ENCODE results near the gene MSX2.
A peak's percentile ranks its signal among the peaks of the same experiment; 100 is the strongest.

MSX2 gene

GRCh38 chr5:174724484-174725260 is at the start of gene MSX2:
TSS of gene MSX2 (plus strand) at chr5:174724582. CDS start at chr5:174724660, 78 bp downstream.
- H3K4me1 ChIP-seq (ENCODE audit: control insufficient read depth in 1 of 2, insufficient read depth in 2 of 2, low read length in 2 of 2): peaks cover 0 to 35% of the 10 kb centered on the region in 2 donors
- no peak within 1 kb of the TSS for H3K27ac ChIP-seq (ENCODE audit: low read length)
- peaks cover 67% of the 10 kb centered on the region for H3K27me3 ChIP-seq (ENCODE audit: low read depth, low read length)
- peak within 1 kb of the TSS; percentile 59 to 69 for H3K4me3 ChIP-seq (ENCODE audit: low read depth in 1 of 2, low read length in 2 of 2)
- peaks cover 0 to 4% of the 10 kb centered on the region in 2 donors for H3K36me3 ChIP-seq (ENCODE audit: control insufficient read depth in 1 of 2, insufficient read depth in 2 of 2, low read length in 2 of 2)
- H3K9me3 ChIP-seq (ENCODE audit: control insufficient read depth in 1 of 2, low read length in 2 of 2): no peaks in the 10 kb centered on the region

GRCh38 chr5:174675110-174675509 is 49.3 kb upstream of the MSX2 start:
- H3K36me3 ChIP-seq (ENCODE audit: control insufficient read depth in 1 of 2, insufficient read depth in 2 of 2, low read length in 2 of 2): no peaks in the 10 kb centered on the region
- no peak overlapping the region for H3K4me3 ChIP-seq (ENCODE audit: low read depth in 1 of 2, low read length in 2 of 2)
- H3K27me3 ChIP-seq (ENCODE audit: low read depth, low read length): no peaks in the 10 kb centered on the region
- H3K27ac ChIP-seq (ENCODE audit: low read length): no peak overlapping the region
- no peaks in the 10 kb centered on the region for H3K4me1 ChIP-seq (ENCODE audit: control insufficient read depth in 1 of 2, insufficient read depth in 2 of 2, low read length in 2 of 2)
- H3K9me3 ChIP-seq (ENCODE audit: control insufficient read depth in 1 of 2, low read length in 2 of 2): no peaks in the 10 kb centered on the region

- Histone ChIP-seq H3K9me3 (ENCODE audit: control insufficient read depth in 1 of 2, low read length in 2 of 2) (no peaks in the 10 kb centered on the region), H3K4me3 (ENCODE audit: low read depth in 1 of 2, low read length in 2 of 2) (no peak overlapping the region), H3K4me1 (ENCODE audit: control insufficient read depth in 1 of 2, insufficient read depth in 2 of 2, low read length in 2 of 2) (no peaks in the 10 kb centered on the region), H3K27me3 (ENCODE audit: low read depth, low read length) (no peaks in the 10 kb centered on the region), H3K27ac (ENCODE audit: low read length) (no peak overlapping the region), H3K36me3 (ENCODE audit: control insufficient read depth in 1 of 2, insufficient read depth in 2 of 2, low read length in 2 of 2) (no peaks in the 10 kb centered on the region)
Observed at GRCh38 chr5:174675916-174676315, 48.5 kb upstream of the MSX2 start.

- Histone ChIP-seq H3K9me3 (ENCODE audit: control insufficient read depth in 1 of 2, low read length in 2 of 2) (no peaks in the 10 kb centered on the region), H3K36me3 (ENCODE audit: control insufficient read depth in 1 of 2, insufficient read depth in 2 of 2, low read length in 2 of 2) (no peaks in the 10 kb centered on the region), H3K4me1 (ENCODE audit: control insufficient read depth in 1 of 2, insufficient read depth in 2 of 2, low read length in 2 of 2) (no peaks in the 10 kb centered on the region), H3K27ac (ENCODE audit: low read length) (no peak overlapping the region), H3K27me3 (ENCODE audit: low read depth, low read length) (no peaks in the 10 kb centered on the region), H3K4me3 (ENCODE audit: low read depth in 1 of 2, low read length in 2 of 2) (no peak overlapping the region)
Observed at GRCh38 chr5:174678107-174678506, 46.3 kb upstream of the MSX2 start.

- Histone ChIP-seq H3K27ac (ENCODE audit: low read length) (no peak overlapping the region), H3K36me3 (ENCODE audit: control insufficient read depth in 1 of 2, insufficient read depth in 2 of 2, low read length in 2 of 2) (no peaks in the 10 kb centered on the region), H3K4me1 (ENCODE audit: control insufficient read depth in 1 of 2, insufficient read depth in 2 of 2, low read length in 2 of 2) (no peaks in the 10 kb centered on the region), H3K9me3 (ENCODE audit: control insufficient read depth in 1 of 2, low read length in 2 of 2) (no peaks in the 10 kb centered on the region), H3K4me3 (ENCODE audit: low read depth in 1 of 2, low read length in 2 of 2) (no peak overlapping the region), H3K27me3 (ENCODE audit: low read depth, low read length) (no peaks in the 10 kb centered on the region)
Observed at GRCh38 chr5:174680901-174681565, 43.3 kb upstream of the MSX2 start.

GRCh38 chr5:174687503-174687902 is 36.9 kb upstream of the MSX2 start:
- Histone ChIP-seq H3K27me3 (ENCODE audit: low read depth, low read length) (peaks cover 27% of the 10 kb centered on the region), H3K4me1 (ENCODE audit: control insufficient read depth in 1 of 2, insufficient read depth in 2 of 2, low read length in 2 of 2) (no peaks in the 10 kb centered on the region), H3K4me3 (ENCODE audit: low read depth in 1 of 2, low read length in 2 of 2) (no peak overlapping the region), H3K27ac (ENCODE audit: low read length) (no peak overlapping the region), H3K9me3 (ENCODE audit: control insufficient read depth in 1 of 2, low read length in 2 of 2) (no peaks in the 10 kb centered on the region), H3K36me3 (ENCODE audit: control insufficient read depth in 1 of 2, insufficient read depth in 2 of 2, low read length in 2 of 2) (no peaks in the 10 kb centered on the region)

GRCh38 chr5:174688441-174689354 is 35.7 kb upstream of the MSX2 start:
- H3K4me1 ChIP-seq (ENCODE audit: control insufficient read depth in 1 of 2, insufficient read depth in 2 of 2, low read length in 2 of 2): peaks cover 0 to 5% of the 10 kb centered on the region in 2 donors
- no peak overlapping the region for H3K4me3 ChIP-seq (ENCODE audit: low read depth in 1 of 2, low read length in 2 of 2)
- H3K27ac ChIP-seq (ENCODE audit: low read length): no peak overlapping the region
- peaks cover 28% of the 10 kb centered on the region for H3K27me3 ChIP-seq (ENCODE audit: low read depth, low read length)
- H3K36me3 ChIP-seq (ENCODE audit: control insufficient read depth in 1 of 2, insufficient read depth in 2 of 2, low read length in 2 of 2): no peaks in the 10 kb centered on the region
- no peaks in the 10 kb centered on the region for H3K9me3 ChIP-seq (ENCODE audit: control insufficient read depth in 1 of 2, low read length in 2 of 2)

- H3K4me3 ChIP-seq (ENCODE audit: low read depth in 1 of 2, low read length in 2 of 2): no peak overlapping the region
- H3K36me3 ChIP-seq (ENCODE audit: control insufficient read depth in 1 of 2, insufficient read depth in 2 of 2, low read length in 2 of 2): no peaks in the 10 kb centered on the region
- H3K27me3 ChIP-seq (ENCODE audit: low read depth, low read length): peaks cover 37% of the 10 kb centered on the region
- peaks cover 0 to 5% of the 10 kb centered on the region in 2 donors for H3K4me1 ChIP-seq (ENCODE audit: control insufficient read depth in 1 of 2, insufficient read depth in 2 of 2, low read length in 2 of 2)
- no peak overlapping the region for H3K27ac ChIP-seq (ENCODE audit: low read length)
- no peaks in the 10 kb centered on the region for H3K9me3 ChIP-seq (ENCODE audit: control insufficient read depth in 1 of 2, low read length in 2 of 2)
Observed at GRCh38 chr5:174690271-174690670, 34.1 kb upstream of the MSX2 start.

GRCh38 chr5:174692381-174692780 is 32.0 kb upstream of the MSX2 start:
- Histone ChIP-seq H3K27me3 (ENCODE audit: low read depth, low read length) (peaks cover 37% of the 10 kb centered on the region), H3K9me3 (ENCODE audit: control insufficient read depth in 1 of 2, low read length in 2 of 2) (no peaks in the 10 kb centered on the region), H3K36me3 (ENCODE audit: control insufficient read depth in 1 of 2, insufficient read depth in 2 of 2, low read length in 2 of 2) (no peaks in the 10 kb centered on the region), H3K4me3 (ENCODE audit: low read depth in 1 of 2, low read length in 2 of 2) (no peak overlapping the region), H3K4me1 (ENCODE audit: control insufficient read depth in 1 of 2, insufficient read depth in 2 of 2, low read length in 2 of 2) (peaks cover 0 to 5% of the 10 kb centered on the region in 2 donors), H3K27ac (ENCODE audit: low read length) (no peak overlapping the region)

GRCh38 chr5:174692982-174693422 is 31.4 kb upstream of the MSX2 start:
- Histone ChIP-seq H3K9me3 (ENCODE audit: control insufficient read depth in 1 of 2, low read length in 2 of 2) (no peaks in the 10 kb centered on the region), H3K27me3 (ENCODE audit: low read depth, low read length) (peaks cover 36% of the 10 kb centered on the region), H3K4me1 (ENCODE audit: control insufficient read depth in 1 of 2, insufficient read depth in 2 of 2, low read length in 2 of 2) (peaks cover 0 to 5% of the 10 kb centered on the region in 2 donors), H3K27ac (ENCODE audit: low read length) (no peak overlapping the region), H3K4me3 (ENCODE audit: low read depth in 1 of 2, low read length in 2 of 2) (peak overlapping the region in 1 of 2 donors; percentile 28), H3K36me3 (ENCODE audit: control insufficient read depth in 1 of 2, insufficient read depth in 2 of 2, low read length in 2 of 2) (no peaks in the 10 kb centered on the region)
